A172 (cell line): Measurements from ENCODE around the gene ERICH6. TPM values are rescaled to one million over a fixed set of nuclear protein-coding genes. Genes with fewer than 3 reads are reported as not detected.
A peak's percentile ranks its signal among the peaks of the same experiment; 100 is the strongest.
"Not testable (repeated sequence)": the region's sequence is repeated elsewhere in the genome, so short reads cannot be mapped to it uniquely, and the experiment has no call there.

ENCODE experiments used
- DNase-seq: peaks from one replicate; pipeline ENCODE4 v3.0.0-alpha.2; 2015; ENCODE audit warnings: low spot score
- total RNA-seq: library from RNA; depleted of rRNA; stranded (reverse); fragments of >200 nt; shearing (Covaris generic); gene quantifications from 2 replicates; pipeline ENCODE4 v1.2.3, GENCODE V29; 2014

ERICH6 gene
- total RNA-seq, 1 experiment from 2014 or later: not detected

- no peak for DNase-seq
Measured at GRCh38 chr3:150682279-150682678, 21.4 kb downstream of the ERICH6 start.

GRCh38 chr3:150681057-150681456, 22.7 kb downstream of the ERICH6 start:
- DNase-seq: no peak

- no peak for DNase-seq
Measured at GRCh38 chr3:150680562-150680961, 23.2 kb downstream of the ERICH6 start.

DNA sequence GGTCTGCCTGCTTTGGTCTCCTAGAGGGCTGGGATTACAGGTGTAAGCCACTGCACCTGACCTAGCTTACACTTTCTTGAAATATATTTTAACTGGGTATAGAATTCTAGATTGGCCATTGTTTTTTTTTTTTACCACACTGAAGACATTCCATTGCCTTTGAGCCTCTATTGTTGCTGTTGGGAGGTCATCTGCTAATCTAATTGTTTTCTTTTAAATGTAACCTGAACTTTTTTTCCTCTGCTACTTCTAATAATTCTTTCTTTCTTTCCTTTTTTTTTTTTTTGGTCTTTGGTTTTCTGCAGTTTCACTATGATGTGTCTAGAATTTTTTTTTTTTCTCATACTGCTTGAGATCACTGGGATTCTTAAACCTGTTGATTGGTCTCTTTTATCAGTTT, 28.1 kb downstream of the ERICH6 start:
- peak; percentile 16 for DNase-seq

GRCh38 chr3:150673966-150674365, 29.8 kb downstream of the ERICH6 start:
- no peak for DNase-seq

GRCh38 chr3:150666167-150666566, 37.6 kb downstream of the ERICH6 start:
- DNase-seq: no peak

GRCh38 chr3:150663461-150663860, 40.3 kb downstream of the ERICH6 start:
- DNase-seq: no peak

- no peak for DNase-seq
Measured at GRCh38 chr3:150662410-150663200, 41.1 kb downstream of the ERICH6 start.

GRCh38 chr3:150656316-150656715, 47.4 kb downstream of the ERICH6 start:
- DNase-seq: no peak

GRCh38 chr3:150653110-150653561, 50.6 kb downstream of the ERICH6 start:
- DNase-seq: no peak

DNA sequence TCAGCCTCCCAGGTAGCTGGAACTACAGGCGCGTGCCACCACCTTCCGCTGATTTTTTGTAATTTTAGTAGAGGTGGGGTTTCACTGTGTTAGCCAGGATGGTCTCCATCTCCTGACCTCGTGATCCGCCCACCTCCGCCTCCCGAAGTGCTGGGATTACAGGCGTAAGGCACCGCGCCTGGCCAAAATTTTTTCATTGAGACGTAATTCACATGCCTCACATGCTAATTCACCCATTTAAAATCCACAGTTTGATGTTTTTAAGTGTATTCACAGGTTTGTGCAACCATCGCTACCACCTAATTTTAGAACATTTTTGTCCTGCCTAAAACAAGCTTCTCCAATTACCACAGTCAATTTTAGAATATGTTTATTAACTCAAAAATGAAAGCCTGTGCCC, 63.5 kb downstream of the ERICH6 start:
- DNase-seq: no peak

- peak; percentile 13 for DNase-seq
Measured at GRCh38 chr3:150639262-150639661, 64.5 kb downstream of the ERICH6 start.

- DNase-seq: no peak
Measured at GRCh38 chr3:150636258-150636657, 67.5 kb downstream of the ERICH6 start.

DNA sequence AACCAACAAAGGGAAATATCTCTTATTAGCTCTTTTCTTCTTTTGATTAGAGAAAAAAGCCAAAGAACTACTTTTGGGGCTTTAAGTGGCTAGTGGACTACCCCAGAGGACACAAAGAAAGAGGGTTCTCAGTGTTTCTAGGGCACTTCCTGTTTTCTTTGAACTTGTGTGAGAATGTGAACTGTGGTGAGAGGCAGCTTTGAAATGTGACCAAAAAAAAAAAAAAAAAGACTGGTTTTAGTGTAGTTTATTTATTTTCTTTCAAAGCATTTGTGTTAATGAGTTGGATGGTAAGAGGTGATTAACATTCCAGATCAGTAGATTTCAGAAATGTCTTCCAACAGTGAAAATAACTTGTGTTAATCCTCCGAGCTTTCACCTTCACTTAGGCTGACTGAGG, 68.2 kb downstream of the ERICH6 start:
- DNase-seq: no peak

DNA sequence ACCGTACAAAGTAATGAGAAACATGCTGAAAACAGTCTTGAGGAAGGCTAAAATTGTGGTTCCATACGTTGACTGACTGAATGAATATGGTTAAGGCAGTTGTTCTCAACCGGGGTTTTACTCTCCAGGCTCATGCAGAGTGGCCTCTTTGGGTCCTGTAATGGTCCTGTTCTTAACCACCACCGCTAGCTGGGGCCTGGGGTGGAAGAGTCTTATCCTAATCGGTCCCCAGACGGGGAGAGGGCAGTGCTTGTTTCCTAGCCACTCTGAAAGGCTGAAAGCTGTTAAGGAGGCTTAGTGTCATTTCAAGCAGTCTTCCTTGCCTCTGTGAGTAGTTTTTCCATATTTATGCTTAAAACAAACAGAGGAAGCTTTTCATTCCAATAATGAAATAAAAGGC, 68.6 kb downstream of the ERICH6 start:
- DNase-seq: no peak

DNA sequence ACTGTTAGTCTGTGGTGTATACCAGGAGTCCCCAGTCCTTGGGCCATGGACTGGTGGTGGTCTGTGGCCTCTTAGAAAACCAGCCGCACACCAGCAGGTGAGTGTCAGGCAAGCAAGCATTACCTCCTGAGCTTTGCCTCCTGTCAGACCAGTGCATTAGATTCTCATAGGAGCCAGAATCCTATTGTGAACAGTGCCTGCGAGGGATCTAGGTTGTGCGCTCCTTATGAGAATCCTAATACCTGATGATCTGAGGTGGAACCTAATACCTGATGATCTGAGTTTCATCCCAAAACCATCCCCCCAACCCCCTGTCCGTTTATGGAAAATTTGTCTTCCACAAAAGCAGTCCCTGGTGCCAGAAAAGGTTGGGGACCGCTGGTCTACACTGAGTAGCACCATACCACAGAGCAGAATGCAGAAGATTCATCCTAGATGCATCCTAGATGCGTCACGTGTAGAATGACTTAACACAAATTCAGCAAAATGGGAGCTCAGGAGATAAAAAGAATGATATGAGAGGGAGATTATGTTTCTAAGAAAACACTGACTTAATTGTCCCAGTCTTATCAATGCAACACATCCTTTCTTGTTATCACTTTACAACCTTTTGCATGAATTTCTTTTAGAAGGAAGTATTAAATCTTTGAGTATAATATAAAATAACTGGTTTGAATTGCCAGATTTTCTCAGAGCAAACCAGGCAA, 72.1 kb downstream of the ERICH6 start:
- DNase-seq: no peak

- DNase-seq: no peak
Measured at GRCh38 chr3:150627557-150627956, 76.2 kb downstream of the ERICH6 start.

DNA sequence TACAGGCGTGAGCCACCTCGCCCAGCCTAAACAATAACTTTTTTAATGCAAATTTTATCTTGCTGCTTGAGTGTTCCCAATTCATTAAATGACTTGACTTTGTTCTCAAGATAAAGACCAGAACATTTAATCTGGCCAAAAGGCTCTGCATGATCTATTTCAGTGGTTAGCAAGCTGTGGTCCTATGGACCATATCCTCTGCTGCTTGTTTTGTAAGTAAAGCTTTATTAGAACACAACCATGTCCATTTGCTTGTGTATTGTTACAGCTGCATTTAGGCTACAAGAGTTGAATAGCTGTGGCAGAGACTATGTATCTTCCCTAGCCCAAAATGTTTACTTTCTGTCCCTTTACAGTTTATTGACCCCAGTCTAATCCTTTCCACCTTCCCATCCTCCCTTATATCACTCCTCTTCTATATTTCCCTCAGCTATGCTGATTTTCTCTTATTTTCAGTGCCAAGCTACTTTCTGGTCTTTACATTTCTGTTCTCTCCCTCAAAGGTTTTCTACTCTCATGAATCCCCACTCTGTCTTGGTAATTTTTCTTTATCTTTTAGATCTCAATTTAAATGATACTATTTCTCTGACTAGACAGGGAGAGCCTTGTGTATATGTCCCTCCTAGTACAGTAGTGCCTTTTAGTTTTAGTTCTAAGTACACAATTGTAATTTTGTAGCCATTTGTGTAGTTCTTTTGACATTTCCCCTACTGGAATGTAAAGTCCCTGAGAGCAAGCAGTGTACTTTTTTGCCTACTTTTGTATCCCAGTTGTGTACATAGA, 77.4 kb downstream of the ERICH6 start:
- no peak for DNase-seq

DNA sequence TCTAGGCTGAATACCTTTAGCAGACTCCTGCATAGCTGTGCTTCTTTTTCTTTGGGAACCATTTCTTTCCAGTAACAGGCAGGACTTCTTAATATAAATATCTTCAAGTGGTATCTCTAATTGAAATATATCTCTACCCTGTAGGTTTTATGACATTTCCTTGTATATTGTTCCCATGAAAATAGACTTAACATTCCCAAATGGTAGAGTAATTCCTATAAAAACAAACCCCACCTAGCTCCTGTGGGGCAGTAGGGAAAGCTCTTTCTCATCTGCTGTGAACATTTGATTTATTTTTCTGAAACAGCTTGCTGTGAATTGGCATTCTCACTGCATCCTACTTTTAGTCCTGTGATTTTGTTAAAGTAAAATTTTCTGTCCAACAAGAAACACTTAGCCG, 79.8 kb downstream of the ERICH6 start:
- DNase-seq: peak; percentile 49

DNA sequence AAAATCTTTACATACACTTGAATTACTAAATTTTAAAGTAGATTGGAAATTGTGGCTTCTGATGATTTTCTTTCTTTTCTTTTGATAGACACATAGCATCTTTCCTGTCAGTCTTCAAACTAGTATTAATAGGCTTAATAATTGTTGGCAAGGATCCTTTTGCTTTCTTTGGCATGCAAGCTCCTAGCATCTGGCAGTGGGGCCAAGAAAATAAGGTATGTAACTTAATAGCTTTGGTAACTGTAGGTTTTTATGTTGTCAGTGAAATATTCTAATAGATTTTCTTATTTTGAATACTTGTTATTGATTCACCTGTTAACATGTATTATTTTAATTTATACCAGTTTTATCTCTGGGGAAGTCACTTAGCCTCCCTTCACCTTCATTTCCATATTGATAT, 80.8 kb downstream of the ERICH6 start:
- not testable (repeated sequence) for DNase-seq

GRCh38 chr3:150620002-150620689, 83.6 kb downstream of the ERICH6 start:
- DNase-seq: no peak
